Right lobe of liver (tissue), 6 donors: ENCODE results near the gene SPTLC2. TPM values are rescaled to one million over a fixed set of nuclear protein-coding genes. Genes with fewer than 3 reads are reported as not detected.

Experiments
- ATAC-seq, 4 donors: fragments of 200-7000 bp; cut with Tn5 transposase; one replicate each; pipeline ENCODE4 v1.9.1; 2020; ENCODE audit warnings: mild to moderate bottlenecking in 4 of 4, moderate library complexity in 4 of 4
- DNase-seq, 3 donors: peaks; one replicate each; pipeline ENCODE4 v3.0.0-alpha.2; 2020
- H3K27ac ChIP-seq, 3 donors: fragments of 200-600 bp; one replicate each; pipeline ENCODE4 v1.8.0; 2022
- H3K27me3 ChIP-seq, 2 donors: fragments of 200-600 bp; one replicate each; pipeline ENCODE4 v1.8.0; 2022
- H3K36me3 ChIP-seq, 4 donors: fragments of 200-600 bp; sonication (generic) in 1 of 4; one replicate each; pipeline versions ENCODE4 v1.5.1 to v1.8.0; 2017 to 2022; ENCODE audit warnings: control low read depth in 1 of 4
- H3K4me1 ChIP-seq, 4 donors: fragments of 200-600 bp; sonication (generic) in 1 of 4; one replicate each; pipeline versions ENCODE4 v1.5.1 to v1.8.0; 2017 to 2022; ENCODE audit warnings: control low read depth in 1 of 4
- H3K4me3 ChIP-seq, 3 donors: fragments of 200-600 bp; one replicate each; pipeline ENCODE4 v1.8.0; 2022
- H3K9me3 ChIP-seq, 4 donors: fragments of 200-600 bp; sonication (generic) in 1 of 4; one replicate each; pipeline versions ENCODE4 v1.5.1 to v1.8.0; 2017 to 2022; ENCODE audit warnings: control low read depth in 1 of 4
- CTCF ChIP-seq, 4 donors: fragments of 200-600 bp in 3 of 4; fragments of 450-650 bp in 1 of 4; IDR thresholded peaks; one replicate each; pipeline versions ENCODE4 v1.5.1 to v1.8.0; 2016 to 2022; ENCODE audit warnings: antibody characterized with exemption in 4 of 4, mild to moderate bottlenecking in 2 of 4
- POLR2A ChIP-seq: fragments of 450-650 bp; IDR thresholded peaks from one replicate; pipeline ENCODE4 v1.6.1; 2017; ENCODE audit warnings: antibody characterized with exemption, mild to moderate bottlenecking
- WGBS: methylation state at CpG from one replicate; pipeline ENCODE4 v1.1.6; 2018; ENCODE audit warnings: low coverage, low lambda C conversion rate; ENCODE audit not compliant: insufficient coverage; ENCODE audit errors: missing lambda C conversion rate; 5-methylcytosine and 5-hydroxymethylcytosine counted together
- intact Hi-C, 2 donors: fragments of 100-400 bp; cut with DNase I; formaldehyde crosslinking; loops; one replicate each; pipeline versions ENCODE4 v1.11.2 to v1.14.1; 2022
- total RNA-seq, 6 experiments: library from RNA; depleted of rRNA in 2 of 6; stranded (reverse); fragments of >200 nt in 2 of 6; fragmentation: NEBNext Ultra II Directional in 3 of 6; extraction: Animal tissue kit (Norgen Biotek cat#: 25700) in 3 of 6; gene quantifications; one replicate each; pipeline versions ENCODE4 v1.1.0 to v1.2.4, GENCODE V29; 2016 to 2023
- donor health status: DM: no; HTN: yes; CAD: no.
- donor health status: DM: no; HTN: no; CAD: no.
- donor health status: DM: no; HTN: no; CAD: no.
- donor health status: DM: no; HTN: yes; CAD: no.
- donor health status: DM: no; HTN: yes; CAD: no.

The SPTLC2 gene
- total RNA-seq, 6 experiments from 2014 or later = 5.9 to 16.4 (median 10.7) TPM

GRCh38 chr14:77607741-77608302 is 8.6 kb downstream of the SPTLC2 start:
- WGBS = 47% methylated on average over 8 of the region's 9 CpGs
- no peaks in the 10 kb centered on the region for H3K27me3 ChIP-seq
- no peak overlapping the region for H3K27ac ChIP-seq
- no peaks in the 10 kb centered on the region for H3K4me1 ChIP-seq
- no peaks in the 10 kb centered on the region for H3K9me3 ChIP-seq
- no peaks in the 10 kb centered on the region for H3K36me3 ChIP-seq
- intact Hi-C loops = no loop called here
- ATAC-seq (peak; percentile 66 to 79 (median 78)), DNase-seq (peak in 1 of 3 donors; percentile 32)
- TF ChIP-seq POLR2A = no peak
- no peak for TF ChIP-seq CTCF (IDR thresholded peaks at IDR 0.05)
- no peak overlapping the region for H3K4me3 ChIP-seq

GRCh38 chr14:77605392-77605972 is 11.0 kb downstream of the SPTLC2 start:
- DNase-seq = no peak
- 50% methylated on average over 3 of the region's 3 CpGs for WGBS
- H3K27ac ChIP-seq = no peak overlapping the region
- H3K4me3 ChIP-seq = no peak overlapping the region
- ATAC-seq = peak in 1 of 4 donors; percentile 19
- no peaks in the 10 kb centered on the region for H3K9me3 ChIP-seq
- H3K27me3 ChIP-seq = no peaks in the 10 kb centered on the region
- H3K4me1 ChIP-seq = no peaks in the 10 kb centered on the region
- TF ChIP-seq CTCF (IDR thresholded peaks at IDR 0.05) = no peak
- no peak for TF ChIP-seq POLR2A
- no peaks in the 10 kb centered on the region for H3K36me3 ChIP-seq
- intact Hi-C loops = no loop called here

GRCh38 chr14:77603654-77604255 is 12.7 kb downstream of the SPTLC2 start:
- Histone ChIP-seq H3K27ac (no peak overlapping the region), H3K4me1 (no peaks in the 10 kb centered on the region), H3K27me3 (no peaks in the 10 kb centered on the region), H3K36me3 (no peaks in the 10 kb centered on the region), H3K9me3 (no peaks in the 10 kb centered on the region), H3K4me3 (no peak overlapping the region)
- DNase-seq = no peak
- WGBS = 64% methylated on average over 8 of the region's 8 CpGs
- TF ChIP-seq CTCF (IDR thresholded peaks at IDR 0.05) (no peak), POLR2A (no peak)
- intact Hi-C loops = no loop called here
- peak; percentile 43 to 65 (median 51) for ATAC-seq

GRCh38 chr14:77603031-77603430 is 13.4 kb downstream of the SPTLC2 start:
- intact Hi-C loops = no loop called here
- no peak overlapping the region for H3K27ac ChIP-seq
- no peak for DNase-seq
- WGBS = 83% methylated on average over 1 of the region's 1 CpG
- H3K4me3 ChIP-seq = no peak overlapping the region
- H3K9me3 ChIP-seq = no peaks in the 10 kb centered on the region
- no peaks in the 10 kb centered on the region for H3K4me1 ChIP-seq
- TF ChIP-seq POLR2A (no peak), CTCF (IDR thresholded peaks at IDR 0.05) (no peak)
- ATAC-seq = no peak
- H3K27me3 ChIP-seq = no peaks in the 10 kb centered on the region
- H3K36me3 ChIP-seq = no peaks in the 10 kb centered on the region
